HepG2 (cell line): Measurements from ENCODE around the gene GSC. TPM values are rescaled to one million over a fixed set of nuclear protein-coding genes. Genes with fewer than 3 reads are reported as not detected.

Source experiments
- AKAP8 ChIP-seq: sonication (generic); formaldehyde crosslinking; IDR thresholded peaks from 2 replicates; pipeline ENCODE4 v1.5.1; 2020; ENCODE audit warnings: mild to moderate bottlenecking, missing genetic modification reagents
- ARNT2 ChIP-seq: sonication (generic); formaldehyde crosslinking; IDR thresholded peaks from 2 replicates; pipeline ENCODE4 v1.8.0; 2022; ENCODE audit warnings: mild to moderate bottlenecking, low read depth, missing genetic modification reagents, moderate library complexity
- BHLHE40 ChIP-seq: IDR thresholded peaks from 2 replicates; pipeline ENCODE4 v1.6.1; 2011; ENCODE audit warnings: low read length, improper control_type of control experiment
- EZH2 ChIP-seq: conservative IDR thresholded peaks from 2 replicates; pipeline ENCODE4 v1.6.1; 2012; ENCODE audit warnings: mild to moderate bottlenecking, low read depth, low read length, moderate library complexity
- FOXC1 ChIP-seq: sonication (generic); formaldehyde crosslinking; IDR thresholded peaks from 2 replicates; pipeline ENCODE4 v1.8.0; 2022; ENCODE audit warnings: mild to moderate bottlenecking, missing genetic modification reagents, borderline replicate concordance
- MAFG ChIP-seq: sonication (generic); formaldehyde crosslinking; IDR thresholded peaks from 2 replicates; pipeline ENCODE4 v1.5.1; 2020; ENCODE audit warnings: mild to moderate bottlenecking, missing genetic modification reagents
- MEF2D ChIP-seq: sonication (generic); formaldehyde crosslinking; IDR thresholded peaks from 2 replicates; pipeline ENCODE4 v1.5.1; 2020; ENCODE audit warnings: mild to moderate bottlenecking, missing genetic modification reagents
- NAIF1 ChIP-seq: sonication (generic); formaldehyde crosslinking; IDR thresholded peaks from 2 replicates; pipeline ENCODE4 v1.5.0; 2020; ENCODE audit warnings: mild to moderate bottlenecking, missing genetic modification reagents, borderline replicate concordance
- PHF8 ChIP-seq: sonication (generic); formaldehyde crosslinking; IDR thresholded peaks from 2 replicates; pipeline ENCODE4 v1.5.0; 2020; ENCODE audit warnings: missing genetic modification reagents
- RNF2 ChIP-seq: fragments of 450-650 bp; conservative IDR thresholded peaks from 2 replicates; pipeline ENCODE4 v1.6.1; 2016; ENCODE audit warnings: low read depth
- ZFY ChIP-seq: sonication (generic); formaldehyde crosslinking; IDR thresholded peaks from 2 replicates; pipeline ENCODE4 v1.4.0; 2020; ENCODE audit warnings: missing genetic modification reagents
- ZNF263 ChIP-seq: sonication (generic); formaldehyde crosslinking; IDR thresholded peaks from 2 replicates; pipeline ENCODE4 v1.4.0; 2020; ENCODE audit warnings: missing genetic modification reagents
- ZNF414 ChIP-seq: sonication (generic); formaldehyde crosslinking; IDR thresholded peaks from 2 replicates; pipeline ENCODE4 v1.5.0; 2020; ENCODE audit warnings: missing genetic modification reagents
- ZNF605 ChIP-seq: sonication (generic); formaldehyde crosslinking; IDR thresholded peaks from 2 replicates; pipeline ENCODE4 v1.8.0; 2022; ENCODE audit warnings: mild to moderate bottlenecking, missing genetic modification reagents
- ZNF704 ChIP-seq: sonication (generic); formaldehyde crosslinking; IDR thresholded peaks from 2 replicates; pipeline ENCODE4 v1.8.1; 2023; ENCODE audit warnings: mild to moderate bottlenecking, inconsistent platforms, moderate library complexity, missing genetic modification reagents, borderline replicate concordance
- ZNF720 ChIP-seq: sonication (generic); formaldehyde crosslinking; IDR thresholded peaks from 2 replicates; pipeline ENCODE4 v1.4.0; 2020; ENCODE audit warnings: missing genetic modification reagents
- ZNF777 ChIP-seq: sonication (generic); formaldehyde crosslinking; IDR thresholded peaks from 2 replicates; pipeline ENCODE4 v1.4.0; 2020; ENCODE audit warnings: missing genetic modification reagents
- ZNF800 ChIP-seq: sonication (generic); formaldehyde crosslinking; IDR thresholded peaks from 2 replicates; pipeline ENCODE4 v1.4.0; 2020; ENCODE audit warnings: missing genetic modification reagents
- ZSCAN20 ChIP-seq: sonication (generic); formaldehyde crosslinking; IDR thresholded peaks from 2 replicates; pipeline ENCODE4 v1.4.0; 2020; ENCODE audit warnings: missing genetic modification reagents, mild to moderate bottlenecking, borderline replicate concordance
- polyA plus RNA-seq, 8 experiments: library from polyadenylated mRNA; depleted of rRNA in 3 of 8; stranded (reverse) in 7 of 8; unstranded in 1 of 8; fragments of >200 nt; fragmentation: Illumina TruSeq in 4 of 8; extraction: Trizol in 4 of 8; gene quantifications; 2 replicates each; pipeline versions ENCODE4 v1.2.1 to v1.2.3, GENCODE V29; 2011 to 2016; ENCODE audit warnings: low read depth in 4 of 8, missing spikeins in 1 of 8, mixed read lengths in 1 of 8; ENCODE audit not compliant: insufficient read depth in 1 of 8
- total RNA-seq, 5 experiments: library from RNA; depleted of rRNA; stranded (reverse); fragments of >200 nt; fragmentation: Illumina TruSeq; extraction: Trizol; gene quantifications; 2 replicates each; pipeline ENCODE4 v1.2.3, GENCODE V29; 2016; ENCODE audit warnings: low read depth in 1 of 5
- TF ChIP-seq, protein P1 (sequence below): sonication (generic); formaldehyde crosslinking; IDR thresholded peaks from 2 replicates; pipeline ENCODE4 v1.4.0; 2020; ENCODE audit warnings: mild to moderate bottlenecking, missing genetic modification reagents

The GSC gene
- total and polyA plus RNA-seq, 2 of the 13 experiments (the other 11 are each of a cell fraction or from before 2014, with no cell fraction given): not detected

- TF ChIP-seq, protein P1, sequence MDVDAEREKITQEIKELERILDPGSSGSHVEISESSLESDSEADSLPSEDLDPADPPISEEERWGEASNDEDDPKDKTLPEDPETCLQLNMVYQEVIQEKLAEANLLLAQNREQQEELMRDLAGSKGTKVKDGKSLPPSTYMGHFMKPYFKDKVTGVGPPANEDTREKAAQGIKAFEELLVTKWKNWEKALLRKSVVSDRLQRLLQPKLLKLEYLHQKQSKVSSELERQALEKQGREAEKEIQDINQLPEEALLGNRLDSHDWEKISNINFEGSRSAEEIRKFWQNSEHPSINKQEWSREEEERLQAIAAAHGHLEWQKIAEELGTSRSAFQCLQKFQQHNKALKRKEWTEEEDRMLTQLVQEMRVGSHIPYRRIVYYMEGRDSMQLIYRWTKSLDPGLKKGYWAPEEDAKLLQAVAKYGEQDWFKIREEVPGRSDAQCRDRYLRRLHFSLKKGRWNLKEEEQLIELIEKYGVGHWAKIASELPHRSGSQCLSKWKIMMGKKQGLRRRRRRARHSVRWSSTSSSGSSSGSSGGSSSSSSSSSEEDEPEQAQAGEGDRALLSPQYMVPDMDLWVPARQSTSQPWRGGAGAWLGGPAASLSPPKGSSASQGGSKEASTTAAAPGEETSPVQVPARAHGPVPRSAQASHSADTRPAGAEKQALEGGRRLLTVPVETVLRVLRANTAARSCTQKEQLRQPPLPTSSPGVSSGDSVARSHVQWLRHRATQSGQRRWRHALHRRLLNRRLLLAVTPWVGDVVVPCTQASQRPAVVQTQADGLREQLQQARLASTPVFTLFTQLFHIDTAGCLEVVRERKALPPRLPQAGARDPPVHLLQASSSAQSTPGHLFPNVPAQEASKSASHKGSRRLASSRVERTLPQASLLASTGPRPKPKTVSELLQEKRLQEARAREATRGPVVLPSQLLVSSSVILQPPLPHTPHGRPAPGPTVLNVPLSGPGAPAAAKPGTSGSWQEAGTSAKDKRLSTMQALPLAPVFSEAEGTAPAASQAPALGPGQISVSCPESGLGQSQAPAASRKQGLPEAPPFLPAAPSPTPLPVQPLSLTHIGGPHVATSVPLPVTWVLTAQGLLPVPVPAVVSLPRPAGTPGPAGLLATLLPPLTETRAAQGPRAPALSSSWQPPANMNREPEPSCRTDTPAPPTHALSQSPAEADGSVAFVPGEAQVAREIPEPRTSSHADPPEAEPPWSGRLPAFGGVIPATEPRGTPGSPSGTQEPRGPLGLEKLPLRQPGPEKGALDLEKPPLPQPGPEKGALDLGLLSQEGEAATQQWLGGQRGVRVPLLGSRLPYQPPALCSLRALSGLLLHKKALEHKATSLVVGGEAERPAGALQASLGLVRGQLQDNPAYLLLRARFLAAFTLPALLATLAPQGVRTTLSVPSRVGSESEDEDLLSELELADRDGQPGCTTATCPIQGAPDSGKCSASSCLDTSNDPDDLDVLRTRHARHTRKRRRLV (CRISPR knock-in tag): no peak
- no peak for TF ChIP-seq ZSCAN20
- 0 out of 2 replicates have a peak, but pooled peaks have one; percentile 6 for TF ChIP-seq ARNT2 (CRISPR knock-in tag)
- TF ChIP-seq ZNF800 (CRISPR knock-in tag): peak; percentile 97
- no peak for TF ChIP-seq ZNF704
- peak; percentile 28; the same call in 1 of the 2 replicates for TF ChIP-seq RNF2
- peak; percentile 82 for TF ChIP-seq ZNF263
- no peak for TF ChIP-seq ZNF720 (CRISPR knock-in tag)
- no peak for TF ChIP-seq PHF8 (CRISPR knock-in tag)
- peak; percentile 58; the same call in 1 of the 2 replicates for TF ChIP-seq ZNF777 (CRISPR knock-in tag)
- TF ChIP-seq ZFY (CRISPR knock-in tag): peak; percentile 49
- no peak for TF ChIP-seq FOXC1 (CRISPR knock-in tag)
- TF ChIP-seq AKAP8 (CRISPR knock-in tag): no peak
- no peak for TF ChIP-seq MAFG
- no peak for TF ChIP-seq ZNF605
- no peak for TF ChIP-seq NAIF1 (CRISPR knock-in tag)
- no peak for TF ChIP-seq MEF2D
- no peak for TF ChIP-seq ZNF414 (CRISPR knock-in tag)
- TF ChIP-seq EZH2: peak; percentile 32
- 0 out of 2 replicates have a peak, but pooled peaks have one; percentile 12 for TF ChIP-seq BHLHE40
Observed at GRCh38 chr14:94769391-94770250, at the start of gene GSC (continued).
